K562 (cell line): ENCODE data around the gene MSX1. TPM values are rescaled to one million over a fixed set of nuclear protein-coding genes. Genes with fewer than 3 reads are reported as not detected.
A peak's percentile ranks its signal among the peaks of the same experiment; 100 is the strongest.

Source experiments
- CBX1 ChIP-seq: sonication (generic); IDR thresholded peaks from 2 replicates; pipeline ENCODE4 v1.6.1; 2016; ENCODE audit warnings: antibody characterized with exemption, low read depth, mild to moderate bottlenecking
- CCNT2 ChIP-seq: IDR thresholded peaks from 2 replicates; pipeline ENCODE4 v1.6.1; 2011; ENCODE audit warnings: borderline replicate concordance, low read depth, mild to moderate bottlenecking, moderate library complexity, mixed read lengths, low read length; ENCODE audit not compliant: insufficient read length; ENCODE audit errors: extremely low read depth
- CHD2 ChIP-seq: IDR thresholded peaks from 2 replicates; pipeline ENCODE4 v1.6.1; 2011; ENCODE audit warnings: low read depth, low read length
- CREB3L1 ChIP-seq: fragments of 450-650 bp; IDR thresholded peaks from 2 replicates; pipeline ENCODE4 v1.6.1; 2014; ENCODE audit warnings: low read depth, mild to moderate bottlenecking, moderate library complexity, borderline replicate concordance
- CXXC5 ChIP-seq: fragments of 250-450 bp; sonication (Bioruptor Pico); IDR thresholded peaks from 2 replicates; pipeline ENCODE4 v1.8.0; 2022; ENCODE audit warnings: inconsistent platforms, mild to moderate bottlenecking, moderate library complexity
- EGR1 ChIP-seq: fragments of 450-650 bp; conservative IDR thresholded peaks from 2 replicates; pipeline ENCODE4 v1.6.1; 2017; ENCODE audit warnings: mild to moderate bottlenecking
- FOS ChIP-seq: IDR thresholded peaks from 3 replicates; pipeline ENCODE4 v1.6.1; 2011; ENCODE audit not compliant: insufficient read length; ENCODE audit errors: extremely low read depth
- FOXK1 ChIP-seq: sonication (generic); formaldehyde crosslinking; IDR thresholded peaks from 2 replicates; pipeline ENCODE4 v1.8.0; 2022; ENCODE audit warnings: missing genetic modification reagents, mild to moderate bottlenecking, borderline replicate concordance
- HNRNPL ChIP-seq: fragments of 200-400 bp; formaldehyde crosslinking; IDR thresholded peaks from 2 replicates; pipeline ENCODE4 v1.6.1; 2017; ENCODE audit warnings: low read depth, mild to moderate bottlenecking, low read length
- ID3 ChIP-seq, 2 experiments: fragments of 250-450 bp in 1 of 2; fragments of 450-650 bp in 1 of 2; sonication (Bioruptor Pico) in 1 of 2; IDR thresholded peaks; 2 replicates each; pipeline versions ENCODE4 v1.6.1 to v1.8.0; 2016 to 2021; ENCODE audit warnings: mild to moderate bottlenecking in 2 of 2, moderate library complexity in 2 of 2, missing compliant biosample characterization in 1 of 2, missing genetic modification characterization in 1 of 2
- MBD2 ChIP-seq: sonication (generic); IDR thresholded peaks from 2 replicates; pipeline ENCODE4 v1.6.1; 2016; ENCODE audit warnings: low read depth, borderline replicate concordance
- MXD1 ChIP-seq: fragments of 250-450 bp; sonication (Bioruptor Pico); IDR thresholded peaks from 2 replicates; pipeline ENCODE4 v1.8.0; 2021; ENCODE audit warnings: borderline replicate concordance, mild to moderate bottlenecking, moderate library complexity; ENCODE audit not compliant: poor library complexity, severe bottlenecking
- NEUROD1 ChIP-seq: fragments of 150-350 bp; IDR thresholded peaks from 2 replicates; pipeline ENCODE4 v1.6.1; 2014; ENCODE audit warnings: borderline replicate concordance, low read length, low read depth; ENCODE audit not compliant: partially characterized antibody
- NONO ChIP-seq, 2 experiments: fragments of 200-400 bp in 1 of 2; fragments of 450-650 bp in 1 of 2; formaldehyde crosslinking in 1 of 2; IDR thresholded peaks; 2 replicates each; pipeline ENCODE4 v1.6.1; 2017; ENCODE audit warnings: low read depth in 2 of 2, mild to moderate bottlenecking in 2 of 2, moderate library complexity in 2 of 2, low read length in 1 of 2
- PRPF4 ChIP-seq: fragments of 200-400 bp; formaldehyde crosslinking; IDR thresholded peaks from one replicate; pipeline ENCODE4 v1.6.1; 2017; ENCODE audit warnings: low read length, low read depth, mild to moderate bottlenecking; ENCODE audit not compliant: insufficient read depth, poor library complexity, severe bottlenecking
- TAF1 ChIP-seq: IDR thresholded peaks from 2 replicates; pipeline ENCODE4 v1.6.1; 2011; ENCODE audit warnings: mild to moderate bottlenecking, low read length, moderate library complexity; ENCODE audit not compliant: insufficient read depth, control insufficient read depth, severe bottlenecking; ENCODE audit errors: extremely low read depth
- TBP ChIP-seq: optimal IDR thresholded peaks from 2 replicates; pipeline ENCODE3; 2011; ENCODE audit warnings: low read depth, low read length, improper control_type of control experiment
- TCF7L2 ChIP-seq: fragments of 150-350 bp; IDR thresholded peaks from 2 replicates; pipeline ENCODE4 v1.6.1; 2016; ENCODE audit warnings: low read depth, mild to moderate bottlenecking, low read length, moderate library complexity
- TFAM ChIP-seq: fragments of 250-450 bp; sonication (Bioruptor Pico); conservative IDR thresholded peaks from 2 replicates; pipeline ENCODE4 v1.5.0; 2021; ENCODE audit warnings: mild to moderate bottlenecking, moderate library complexity
- ZFX ChIP-seq: sonication (generic); formaldehyde crosslinking; IDR thresholded peaks from 2 replicates; pipeline ENCODE4 v1.8.0; 2022; ENCODE audit warnings: mild to moderate bottlenecking, missing genetic modification reagents, moderate library complexity
- ZNF398 ChIP-seq: fragments of 250-450 bp; sonication (Bioruptor Pico); IDR thresholded peaks from 2 replicates; pipeline ENCODE4 v1.8.0; 2021; ENCODE audit warnings: moderate library complexity, mild to moderate bottlenecking, inconsistent platforms
- polyA plus RNA-seq, 8 experiments: library from polyadenylated mRNA; depleted of rRNA in 4 of 8; stranded (reverse) in 5 of 8; unstranded in 3 of 8; fragments of >200 nt; fragmentation: Nextera tagmentation in 2 of 8; fragmentation: Illumina TruSeq in 1 of 8; extraction: Ambion mirVana in 2 of 8; extraction: Trizol in 1 of 8; gene quantifications; 2 replicates each; pipeline versions ENCODE4 v1.2.1 to v1.2.3, GENCODE V29; 2011 to 2014; ENCODE audit warnings: inconsistent platforms in 1 of 8, missing spikeins in 1 of 8
- total RNA-seq, 7 experiments: library from RNA; depleted of rRNA in 6 of 7; stranded (reverse); fragments of >200 nt in 6 of 7; fragmentation: Illumina TruSeq in 2 of 7; extraction: Trizol in 2 of 7; gene quantifications; 2 replicates each; pipeline versions ENCODE4 v1.2.1 to v1.2.3, GENCODE V29; 2011 to 2021; ENCODE audit warnings: low replicate concordance in 1 of 7

MSX1 gene
- total and polyA plus RNA-seq, 9 of the 15 experiments (the other 6 are each of a cell fraction or from before 2014, with no cell fraction given), result 1.3 to 6.3 (median 2.3) TPM

GRCh38 chr4:4859325-4859798 lies at the start of gene MSX1 (continued):
- TF ChIP-seq CREB3L1, result 0 out of 2 replicates have a peak, but pooled peaks have one; percentile 28
- TF ChIP-seq EGR1, result no peak
- TF ChIP-seq CBX1, result 0 out of 2 replicates have a peak, but pooled peaks have one; percentile 16
- no peak for TF ChIP-seq FOXK1 (CRISPR knock-in tag)
- peak; percentile 36; the same call in 1 of the 2 replicates for TF ChIP-seq CHD2
- peak; percentile 56 for TF ChIP-seq CXXC5
- peak; percentile 52 for TF ChIP-seq CCNT2
- peak; percentile 72 to 87 for TF ChIP-seq NONO (IDR thresholded peaks at IDR 0.05; ENCODE audit: low read depth in 2 of 2, low read length in 1 of 2)
- no peak for TF ChIP-seq ZNF398 (CRISPR knock-in tag)
- peak; percentile 78 for TF ChIP-seq ZFX (CRISPR knock-in tag)
- peak; percentile 75 for TF ChIP-seq TAF1
- peak; percentile 42; the same call in 1 of the 2 replicates for TF ChIP-seq MBD2
- no peak for TF ChIP-seq PRPF4
- TF ChIP-seq HNRNPL, result peak; percentile 85; the same call in 1 of the 2 replicates
- TF ChIP-seq TCF7L2, result peak; percentile 21; the same call in 1 of the 2 replicates
- TF ChIP-seq TBP, result peak; percentile 86
- TF ChIP-seq MXD1 (CRISPR knock-in tag), result no peak
- TF ChIP-seq TFAM (CRISPR knock-in tag), result no peak
- TF ChIP-seq FOS, result peak; percentile 72
- no peak for TF ChIP-seq ID3 (CRISPR knock-in tag; IDR thresholded peaks at IDR 0.05)
- no peak for TF ChIP-seq ID3 (tag; IDR thresholded peaks at IDR 0.05)
- TF ChIP-seq NEUROD1, result peak; percentile 23
